Kasumi-1 (cell line): Measurements from ENCODE around the gene MSL3.

ENCODE experiments used
- DNase-seq, 2 experiments: peaks; one replicate each; lab custom pipeline; 2025; lab: John Stamatoyannopoulos, UW

Gene MSL3

DNA sequence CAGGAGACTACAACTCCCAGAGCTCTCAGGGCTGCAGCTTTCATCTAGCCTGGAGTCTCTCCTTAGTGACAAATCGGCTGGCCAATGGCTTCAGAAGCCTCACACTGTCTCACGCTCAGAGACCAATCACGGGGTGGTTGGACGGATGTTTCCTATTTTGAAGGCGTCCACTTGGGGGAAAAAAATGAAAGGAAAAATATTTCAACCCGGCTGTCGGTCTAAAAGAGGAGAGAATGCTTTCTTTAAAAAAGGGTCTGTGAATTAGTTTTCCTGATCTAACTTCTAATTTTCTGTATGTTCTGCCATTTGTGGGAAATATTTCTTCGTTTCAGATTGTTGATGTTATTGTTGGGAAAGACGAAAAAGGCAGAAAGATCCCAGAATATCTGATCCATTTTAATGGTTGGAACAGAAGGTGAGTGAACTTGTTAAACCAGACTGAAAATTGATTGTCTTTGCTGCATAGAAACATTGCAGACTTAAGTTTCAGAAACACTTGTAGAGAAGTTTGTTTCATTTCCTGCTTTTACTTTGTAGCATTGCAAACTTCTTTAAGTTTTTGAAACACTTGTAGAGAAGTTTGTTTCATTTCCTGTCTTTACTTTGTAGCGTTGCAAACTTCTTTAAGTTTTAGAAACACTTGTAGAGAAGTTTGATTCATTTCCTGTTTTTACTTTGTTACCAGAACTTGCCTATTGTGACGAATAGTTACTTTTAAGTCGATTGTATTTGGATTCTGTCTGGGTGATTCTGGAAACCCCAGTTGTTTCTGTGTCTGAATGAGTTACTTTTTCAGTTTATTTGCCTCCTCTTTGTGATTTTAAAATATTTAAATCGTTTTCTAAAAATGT is 1.6 kb downstream of the MSL3 start:
- peak; percentile 81 to 86 for DNase-seq

DNA sequence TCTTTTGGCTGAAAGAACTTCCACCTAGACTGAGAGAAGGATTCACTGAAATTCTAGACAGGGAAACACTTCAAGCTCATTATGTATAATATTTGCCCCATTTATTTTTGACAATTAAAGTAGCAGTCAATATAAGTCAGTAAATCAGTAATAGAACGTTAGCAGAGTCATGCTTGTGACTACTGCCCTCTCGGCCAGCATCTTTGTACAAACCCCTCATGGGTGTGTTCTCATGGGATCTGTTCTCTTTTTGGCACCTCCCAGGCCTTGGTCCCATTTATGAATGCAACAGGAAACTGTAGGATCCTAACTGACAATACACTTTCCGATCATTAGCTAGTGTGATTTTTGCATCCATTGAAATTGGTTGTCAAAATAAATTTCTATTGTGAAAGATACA is 2.9 kb downstream of the MSL3 start:
- DNase-seq, result no peak

DNA sequence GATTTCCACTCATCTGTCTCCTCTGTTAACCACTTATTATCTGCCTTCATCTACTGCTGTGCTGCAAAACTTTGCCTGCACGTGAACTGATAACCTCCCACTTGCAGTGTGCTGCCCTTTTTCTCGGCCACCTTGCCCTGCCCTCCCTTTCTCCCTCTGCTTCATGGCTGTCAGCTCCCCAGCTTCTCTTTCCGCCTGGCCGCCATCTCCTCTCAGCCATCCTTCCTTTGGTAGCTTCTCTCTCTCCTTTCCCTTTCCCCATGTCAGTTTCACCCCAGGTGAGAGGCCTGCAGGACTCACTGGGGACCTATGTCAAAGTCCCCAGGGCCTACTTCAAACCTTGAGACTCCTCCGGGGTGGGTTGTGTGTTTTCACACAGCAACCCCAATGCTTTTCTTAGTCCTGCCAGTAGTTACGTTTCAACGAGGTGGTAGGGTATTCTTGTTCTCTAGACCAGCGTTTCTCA is 6.6 kb downstream of the MSL3 start:
- no peak for DNase-seq

DNA sequence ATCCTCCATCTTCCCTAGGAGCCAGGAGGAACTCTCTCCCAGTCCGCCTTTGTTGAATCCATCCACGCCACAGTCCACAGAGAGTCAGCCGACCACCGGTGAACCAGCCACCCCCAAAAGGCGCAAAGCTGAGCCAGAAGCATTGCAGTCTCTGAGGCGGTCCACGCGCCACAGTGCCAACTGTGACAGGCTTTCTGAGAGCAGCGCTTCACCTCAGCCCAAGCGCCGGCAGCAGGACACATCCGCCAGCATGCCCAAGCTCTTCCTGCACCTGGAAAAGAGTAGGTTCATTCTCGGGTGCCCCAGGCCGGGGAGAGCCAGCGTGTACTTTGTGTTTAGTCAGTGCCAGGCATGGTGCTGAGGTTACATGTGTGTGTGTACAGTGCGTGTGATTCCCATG is 7.4 kb downstream of the MSL3 start:
- DNase-seq, result no peak

DNA sequence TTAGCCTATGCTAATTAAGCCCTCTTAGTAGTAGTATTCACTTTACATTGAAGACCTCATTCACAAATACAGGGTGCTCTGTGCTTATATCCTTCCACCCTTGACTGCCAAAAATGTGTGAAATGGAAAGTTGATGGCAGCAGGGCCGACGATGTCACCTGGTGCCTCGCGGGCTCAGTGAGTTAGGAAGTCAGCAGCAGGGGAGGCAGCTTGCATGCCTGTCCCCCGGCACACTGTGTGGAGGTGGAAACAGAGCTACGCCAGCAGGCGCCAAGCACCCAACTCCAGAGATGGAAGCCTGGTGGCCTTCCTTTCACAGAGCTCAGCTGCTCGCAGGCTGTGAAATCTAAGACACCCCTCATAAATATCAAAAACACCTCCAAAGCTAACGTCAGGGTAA is 8.4 kb downstream of the MSL3 start:
- no peak for DNase-seq

DNA sequence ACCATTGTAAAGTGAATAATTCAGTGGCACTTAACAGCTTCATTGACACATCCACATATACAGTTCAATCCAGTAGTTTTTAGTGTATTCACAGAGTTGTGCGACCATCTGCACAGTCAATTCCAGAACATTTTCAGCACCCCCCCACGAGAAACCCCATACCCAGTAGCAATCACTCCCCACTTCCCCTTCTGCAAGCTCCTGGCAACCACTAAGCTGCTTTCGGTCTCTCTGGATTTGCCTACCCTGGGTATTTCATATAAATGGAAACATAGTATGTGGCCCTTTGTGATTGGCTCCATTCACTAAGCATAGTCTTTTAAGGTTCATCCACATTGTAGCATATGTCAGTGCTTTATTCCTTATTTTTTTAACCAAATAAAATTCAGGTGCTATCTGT is 10.0 kb downstream of the MSL3 start:
- DNase-seq, result peak in 1 of 2 experiments; percentile 3

DNA sequence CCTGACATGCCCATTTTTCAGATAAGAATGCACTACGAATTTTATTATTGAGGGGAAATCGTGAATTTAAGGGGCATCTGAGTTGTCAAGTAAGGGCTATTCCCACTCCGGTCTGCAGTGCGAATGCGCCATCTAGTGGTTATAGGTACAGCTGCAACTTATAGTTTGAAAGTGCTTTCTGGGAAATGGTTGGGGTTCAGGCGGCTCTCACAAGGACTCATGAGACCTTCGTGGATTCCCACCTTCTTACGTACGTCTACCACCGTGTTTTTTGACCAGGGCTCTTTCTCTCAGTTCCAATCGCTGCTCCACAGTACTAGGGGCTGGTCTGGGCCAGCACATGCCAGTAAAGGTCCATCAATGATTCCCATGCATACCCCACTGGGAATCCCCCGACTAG is 12.3 kb downstream of the MSL3 start:
- DNase-seq, result peak; percentile 70 to 76

DNA sequence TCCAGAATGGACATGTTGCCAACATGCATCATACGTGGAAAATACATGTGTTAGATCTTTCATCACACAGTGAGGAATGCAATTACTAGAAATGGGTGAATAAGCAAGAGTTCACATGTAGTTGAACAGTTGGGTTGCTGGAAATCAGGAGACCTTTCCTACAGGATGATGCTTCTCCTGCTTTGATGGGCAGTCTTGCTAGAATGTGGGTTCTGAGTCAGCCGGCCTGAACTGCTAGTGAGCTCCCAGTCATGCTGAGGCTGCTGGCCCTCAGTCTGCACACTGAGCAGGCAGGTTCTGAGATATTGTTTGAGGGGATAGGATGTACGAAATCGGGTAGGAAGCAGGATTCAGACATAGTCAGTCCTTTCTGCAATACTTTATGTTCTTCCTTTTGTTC is 20.2 kb downstream of the MSL3 start:
- DNase-seq, result no peak

DNA sequence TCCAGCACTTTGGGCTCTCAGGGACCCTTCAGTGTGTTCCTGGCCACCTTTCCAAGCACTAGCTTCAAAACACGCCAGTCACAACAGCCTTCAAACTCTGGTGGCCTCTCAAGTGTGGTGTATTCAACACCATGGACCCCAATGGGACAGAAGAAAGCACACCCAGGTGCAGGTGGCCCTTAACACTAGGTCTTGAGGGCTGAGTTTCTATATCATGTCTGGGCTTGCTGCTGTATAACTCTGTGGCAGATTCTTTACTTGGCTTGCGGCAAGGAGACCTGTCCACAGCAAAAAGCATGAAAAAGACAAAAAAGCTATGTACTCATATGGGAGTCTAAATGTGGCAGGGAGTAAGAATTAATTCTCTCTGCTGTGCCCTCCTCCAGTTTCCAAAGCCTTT is 23.1 kb downstream of the MSL3 start:
- DNase-seq, result no peak

DNA sequence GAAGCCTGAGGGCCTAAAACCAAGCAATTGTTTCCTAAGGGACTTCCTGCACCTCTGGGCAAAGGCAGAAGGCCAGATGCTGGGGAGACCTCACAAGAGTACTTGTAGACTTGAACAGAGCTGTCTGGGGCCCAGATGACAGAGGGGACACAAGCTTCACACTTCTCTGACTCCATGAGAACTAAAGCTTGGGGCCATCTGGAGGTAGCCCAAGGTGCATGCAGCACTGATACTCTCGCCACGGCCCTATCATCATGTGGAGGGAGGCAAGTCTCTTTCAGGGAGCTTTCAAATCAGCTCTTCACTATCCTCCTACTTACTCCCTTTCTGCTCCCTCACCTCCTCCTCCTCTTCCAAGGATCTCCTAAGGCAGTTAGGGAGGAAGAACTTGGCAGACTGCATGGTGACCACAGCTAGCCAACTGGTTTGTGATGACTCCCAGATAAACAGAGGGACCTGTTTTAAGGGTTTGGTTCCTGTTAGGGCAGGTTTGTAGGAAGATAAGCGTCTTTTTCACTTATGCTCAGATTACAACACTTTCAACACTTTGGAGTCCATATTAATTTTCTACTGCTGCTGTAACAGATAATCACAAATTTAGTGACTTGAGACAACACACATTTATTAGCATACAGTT is 23.8 kb downstream of the MSL3 start:
- DNase-seq, result no peak

DNA sequence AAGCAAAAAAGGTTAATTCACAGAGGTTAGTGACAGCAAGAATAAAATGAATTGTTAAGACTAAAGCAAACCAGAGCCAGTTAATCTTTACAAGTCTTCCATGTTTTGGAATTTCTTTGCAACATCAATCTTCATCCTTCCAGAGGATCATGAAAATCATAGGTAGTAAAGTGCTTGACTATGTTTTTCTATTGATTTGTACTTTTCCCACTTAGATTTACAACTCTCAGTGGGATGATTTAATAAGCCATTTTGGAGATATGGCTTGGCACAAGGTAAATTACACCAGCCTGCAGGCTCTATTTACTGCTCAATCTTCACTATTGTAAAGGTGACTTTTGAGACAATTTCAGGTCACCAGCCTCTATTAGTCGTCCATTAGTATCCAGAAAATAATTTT is 26.5 kb downstream of the MSL3 start:
- no peak for DNase-seq

DNA sequence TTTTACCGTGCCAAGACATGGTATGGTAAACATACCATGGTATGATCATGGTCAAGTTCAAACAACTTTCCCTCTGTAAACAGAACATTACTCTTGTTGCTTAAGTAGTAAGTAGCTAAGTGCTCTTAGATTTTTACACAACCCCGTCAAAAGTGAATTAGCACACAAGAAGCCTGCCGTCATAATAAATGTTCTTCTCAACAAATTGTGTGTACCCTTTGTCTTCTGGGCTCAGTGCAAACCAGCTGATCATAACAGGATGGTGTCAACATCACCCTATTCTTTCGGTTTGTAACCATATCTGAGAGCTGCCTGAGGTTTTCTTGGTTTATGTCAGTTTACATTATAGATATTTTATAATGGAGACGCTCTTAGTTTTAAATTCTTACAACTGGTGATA is 28.8 kb downstream of the MSL3 start:
- no peak for DNase-seq

DNA sequence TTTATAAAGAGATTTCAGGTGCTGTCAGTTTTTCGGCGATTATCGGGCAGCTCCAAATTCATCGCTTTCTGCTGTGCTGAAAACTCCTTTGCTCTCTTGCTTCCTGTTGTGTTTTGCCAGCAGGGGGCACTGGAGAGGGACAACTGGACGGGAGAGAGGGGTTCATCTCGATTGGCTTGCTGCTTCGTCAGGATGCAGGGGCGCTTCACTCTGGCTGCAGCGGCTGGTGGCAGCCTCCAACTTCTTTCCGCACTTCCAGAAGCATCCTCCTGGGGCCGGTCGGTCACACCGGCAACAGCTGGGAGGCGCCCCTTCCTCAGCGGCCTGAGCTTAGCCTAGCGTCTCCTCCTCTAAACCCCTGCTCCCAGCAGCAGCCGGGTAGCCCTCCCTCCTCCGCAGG is 29.5 kb downstream of the MSL3 start:
- DNase-seq, result peak; percentile 44 to 45

DNA sequence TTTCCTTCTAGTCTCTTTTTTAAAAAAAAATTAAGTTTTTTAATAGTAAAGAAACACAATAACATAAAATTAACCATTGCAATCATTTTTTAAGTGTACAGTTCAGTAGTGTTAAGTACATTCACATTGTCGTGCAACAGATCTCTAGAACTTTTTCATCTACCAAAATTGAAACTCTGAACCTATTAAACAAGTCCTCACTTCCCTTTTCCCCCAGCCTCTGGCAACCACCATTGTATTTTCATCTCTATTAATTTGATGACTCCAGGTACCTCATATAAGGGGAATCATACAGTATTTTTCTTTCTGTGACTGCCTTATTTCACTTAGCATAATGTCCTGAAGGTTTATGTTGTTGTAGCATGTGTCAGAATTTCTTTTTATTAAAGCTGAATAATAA is 31.8 kb downstream of the MSL3 start:
- no peak for DNase-seq

DNA sequence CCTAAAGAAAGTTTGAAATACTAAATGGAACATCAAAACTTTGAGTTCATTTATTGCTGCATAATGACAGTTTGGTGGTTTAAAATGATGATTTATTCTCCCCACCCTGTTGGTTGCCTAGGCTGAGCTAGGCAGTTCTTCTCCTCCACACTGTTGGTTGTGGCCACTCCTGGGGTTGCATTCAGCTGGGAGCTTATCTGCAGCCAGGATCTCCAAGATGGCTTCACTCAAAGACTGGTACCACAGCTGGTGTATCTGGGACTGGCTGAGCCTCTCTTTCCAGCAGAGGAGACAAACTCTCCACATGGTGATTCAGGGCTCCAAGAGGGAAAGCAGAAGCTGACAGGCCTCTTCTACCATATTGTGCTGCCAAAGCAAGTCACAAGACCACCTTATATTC is 33.1 kb downstream of the MSL3 start:
- DNase-seq, result no peak

DNA sequence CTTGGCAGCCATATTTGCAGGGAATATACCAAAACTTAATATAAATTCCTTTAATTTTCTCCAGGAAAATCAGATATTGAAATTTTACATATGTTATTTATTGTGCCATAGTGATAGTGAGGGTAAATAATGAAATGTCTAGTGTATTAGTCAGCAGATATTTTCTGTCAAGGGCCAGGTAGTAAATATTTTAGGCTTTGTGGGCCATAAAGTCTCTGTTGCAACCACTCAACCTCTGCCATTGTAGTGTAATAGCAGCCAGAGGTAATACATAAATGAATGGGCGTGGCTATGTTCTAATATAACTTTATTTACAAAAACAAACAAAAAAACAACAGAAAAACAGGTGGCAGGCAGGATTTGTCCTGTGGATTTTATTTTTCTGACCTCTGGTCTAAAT is 33.5 kb downstream of the MSL3 start:
- no peak for DNase-seq

DNA sequence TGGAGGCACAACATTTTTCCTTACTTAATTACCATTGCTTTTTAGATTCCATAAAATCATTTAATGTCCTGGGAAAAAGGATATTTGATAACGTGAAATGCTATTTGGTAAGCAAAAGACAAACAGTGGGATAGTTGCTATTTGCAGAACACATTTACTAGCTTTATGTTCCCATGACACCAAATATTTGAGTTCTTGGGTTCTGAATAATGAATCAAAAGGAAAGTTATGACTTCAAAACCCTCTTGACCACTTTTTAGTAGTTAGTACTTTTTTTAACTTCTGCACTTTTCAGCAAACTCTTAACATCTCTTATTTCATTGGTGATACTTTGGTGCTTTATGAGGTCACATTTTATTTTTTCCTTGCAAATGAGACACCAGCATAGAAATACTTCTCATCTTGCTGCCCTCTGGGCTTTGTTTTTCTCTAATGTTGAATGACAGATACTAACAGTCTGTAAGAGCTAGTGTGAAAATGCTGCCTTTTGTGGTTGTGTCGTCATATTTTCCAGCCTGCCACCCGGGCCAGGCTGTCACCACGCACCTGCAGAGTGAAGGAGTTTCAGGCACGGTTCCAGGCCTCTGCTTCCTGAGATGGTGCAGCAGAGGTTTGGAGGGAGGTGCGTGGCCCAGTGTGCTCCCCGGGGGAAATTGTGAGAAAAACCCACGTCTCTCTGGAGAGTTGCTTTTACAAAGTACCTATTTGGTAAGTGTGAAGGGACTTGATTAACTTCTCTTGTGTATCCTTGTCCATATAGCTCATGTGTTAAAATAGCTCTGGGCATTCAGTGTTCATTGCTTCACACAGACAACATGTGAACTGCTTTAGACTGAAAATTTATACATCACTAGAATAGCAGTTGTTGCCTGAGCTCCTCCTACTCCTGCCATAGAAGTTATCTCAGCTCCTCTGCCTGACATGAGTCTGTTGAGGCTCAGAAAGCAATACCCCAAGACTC is 34.7 kb downstream of the MSL3 start:
- peak in 1 of 2 experiments; percentile 2 for DNase-seq

DNA sequence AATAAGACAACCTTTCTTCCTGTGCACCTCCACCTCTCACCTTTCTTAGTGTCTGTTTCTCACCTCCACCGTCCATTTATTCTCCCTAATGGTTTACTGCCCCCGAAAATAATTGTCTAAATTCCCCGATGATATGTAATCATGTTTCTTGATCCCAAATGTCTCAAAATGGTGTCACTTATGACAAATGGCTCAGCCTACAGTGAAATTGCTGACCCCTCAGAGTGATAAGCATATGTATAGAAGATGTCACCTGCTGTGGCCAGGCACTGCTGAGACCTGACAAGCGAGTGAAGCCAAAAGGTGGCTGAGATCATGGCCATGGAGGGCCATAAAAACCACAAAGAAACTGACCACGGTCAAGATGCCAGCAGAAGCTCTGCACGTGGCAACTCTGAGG is 35.7 kb downstream of the MSL3 start:
- no peak for DNase-seq

DNA sequence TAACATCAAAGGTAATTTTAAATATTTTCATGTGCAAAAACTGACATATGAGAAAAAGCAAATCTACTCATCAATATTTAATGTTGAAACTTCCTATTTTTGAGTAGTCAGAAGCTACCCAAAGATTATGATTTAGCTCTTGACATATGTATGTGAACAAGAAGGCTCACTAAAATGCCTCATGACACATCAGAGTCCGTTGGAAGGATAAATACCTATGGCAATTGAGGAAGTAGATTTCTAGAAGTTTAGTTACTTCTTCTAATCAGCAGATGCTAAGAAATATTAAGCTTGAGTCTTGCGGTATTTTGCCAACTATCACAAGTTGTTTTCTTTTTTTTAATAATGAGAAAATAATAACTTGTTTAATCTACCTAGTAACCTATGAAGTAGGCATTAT is 55.3 kb downstream of the MSL3 start:
- DNase-seq, result no peak
